NCI-H526 treated with DMSO at 0.1 percent for 48 hours (cell line): ENCODE measurements around the gene PPM1L.

Experiments used
- DNase-seq: peaks from one replicate; lab custom pipeline; 2025; lab: John Stamatoyannopoulos, UW

Gene PPM1L

DNA sequence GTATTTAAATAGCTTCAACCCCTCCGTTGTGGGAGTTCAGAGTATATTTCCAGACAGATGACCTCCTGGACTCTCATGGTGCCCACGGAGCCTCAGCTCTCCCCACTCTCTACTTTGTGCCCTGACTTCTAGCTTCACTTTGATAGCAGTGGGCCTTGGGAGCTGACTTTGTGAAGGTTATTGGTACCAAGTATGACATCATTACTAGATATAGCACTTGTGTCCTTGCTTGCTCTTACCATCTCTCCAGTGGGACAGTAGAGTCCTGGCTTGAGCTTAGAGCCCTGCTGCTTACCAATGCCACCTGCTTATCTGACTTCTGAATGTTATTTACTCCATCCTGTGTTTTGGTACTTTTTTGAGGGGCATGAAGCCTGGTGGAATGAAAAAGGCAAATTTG, 53.4 kb downstream of the PPM1L start:
- no peak for DNase-seq

- peak; percentile 66 for DNase-seq
These were observed 54.6 kb downstream of the PPM1L start for GRCh38 chr3:160810362-160811236.

GRCh38 chr3:160811237-160811548, 55.2 kb downstream of the PPM1L start:
- DNase-seq = no peak

DNA sequence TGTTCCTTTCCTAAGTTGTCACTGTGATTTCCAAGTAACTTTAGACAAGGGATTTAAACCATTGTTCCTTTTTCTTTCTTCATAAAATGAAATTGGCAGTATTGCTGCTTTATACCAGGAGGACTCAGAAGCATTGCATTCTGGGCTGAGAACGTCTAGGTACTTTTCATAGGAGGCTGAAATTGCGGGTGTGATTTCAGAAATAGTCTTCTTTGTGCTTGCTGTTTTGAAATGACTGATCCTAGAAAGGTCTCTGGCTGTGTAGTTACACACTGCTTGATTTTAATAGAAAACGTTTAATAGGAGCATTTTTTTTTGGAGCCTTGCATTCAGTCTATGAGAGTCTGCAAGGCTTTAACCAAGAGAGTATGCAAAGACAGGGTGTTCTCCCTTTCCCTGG, 56.3 kb downstream of the PPM1L start:
- no peak for DNase-seq

DNA sequence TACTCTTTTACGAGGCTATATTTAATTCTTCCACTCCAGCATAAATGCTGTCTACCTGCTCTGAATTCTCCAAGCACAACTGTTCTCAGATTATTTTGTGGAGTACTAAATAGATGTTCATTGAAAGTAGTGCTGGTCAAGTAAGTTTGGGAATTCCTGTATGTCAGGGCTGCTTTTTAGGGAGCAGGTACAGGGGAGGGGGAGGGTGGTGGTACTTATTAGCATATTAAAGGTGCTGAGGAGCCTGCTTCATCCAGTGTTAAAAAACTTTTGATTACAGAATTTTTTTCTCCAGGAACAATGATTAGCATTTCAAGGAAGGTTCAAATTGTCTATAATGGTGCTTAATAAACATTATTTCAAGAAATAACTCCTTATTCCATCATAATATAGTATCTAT, 59.2 kb downstream of the PPM1L start:
- no peak for DNase-seq

DNA sequence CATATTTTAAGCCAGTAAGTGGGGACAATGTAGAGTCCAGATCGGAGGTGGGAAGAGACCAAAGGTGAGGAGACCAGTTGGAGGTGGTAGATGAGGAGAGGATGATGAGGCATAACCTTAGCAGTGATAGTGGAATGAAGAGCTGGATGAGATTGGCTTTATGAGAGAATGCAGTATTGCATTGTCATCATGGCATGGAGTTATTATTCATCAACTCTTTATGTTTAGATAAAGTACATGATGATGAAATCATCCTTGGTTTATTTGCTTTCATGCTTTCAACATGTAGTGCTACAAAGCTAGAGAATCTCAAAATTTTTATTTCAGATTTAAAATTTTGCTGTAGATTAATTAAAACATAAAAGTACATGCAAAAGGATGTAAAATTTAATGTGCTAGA, 64.0 kb downstream of the PPM1L start:
- no peak for DNase-seq

DNA sequence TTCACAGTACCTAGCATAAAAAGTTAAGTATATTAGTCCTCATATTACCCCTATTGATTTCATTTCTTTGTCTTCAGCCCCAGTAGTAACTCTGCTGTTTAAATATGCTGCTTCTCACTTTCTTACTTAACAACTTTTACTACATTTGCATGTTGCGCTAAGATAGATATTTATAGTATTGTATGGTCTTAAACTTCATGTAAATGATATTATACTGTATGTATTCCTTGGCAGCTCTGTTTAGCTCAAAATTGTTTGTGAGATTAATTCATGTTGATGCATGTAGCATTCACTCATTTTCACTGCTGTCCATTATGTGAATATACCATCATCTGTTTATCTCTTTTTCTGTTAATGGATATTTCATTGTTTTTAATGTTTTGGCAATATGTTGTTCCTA, 64.4 kb downstream of the PPM1L start:
- DNase-seq = no peak

DNA sequence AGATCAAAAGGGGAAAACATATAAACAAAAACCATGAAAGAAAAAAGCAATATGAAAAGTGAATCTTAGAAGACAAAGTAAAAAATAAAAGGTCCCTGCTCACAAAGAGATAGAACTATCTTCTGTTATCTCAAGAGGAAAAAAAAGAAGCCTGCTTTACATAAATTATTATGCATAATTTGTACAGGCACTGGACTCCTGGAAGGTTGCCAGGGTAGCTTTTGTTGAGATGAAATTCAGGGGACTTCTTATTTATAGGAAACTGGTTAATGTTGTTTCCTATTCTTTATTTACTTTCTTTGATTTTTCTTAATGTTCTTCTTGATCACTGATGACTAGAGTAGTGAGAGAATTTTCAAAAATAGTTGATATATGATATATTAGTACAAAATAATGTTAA, 66.9 kb downstream of the PPM1L start:
- peak; percentile 88 for DNase-seq

GRCh38 chr3:160825311-160825800, 69.3 kb downstream of the PPM1L start:
- DNase-seq = no peak

- DNase-seq = no peak
These were observed 70.4 kb downstream of the PPM1L start for GRCh38 chr3:160826408-160826807.

DNA sequence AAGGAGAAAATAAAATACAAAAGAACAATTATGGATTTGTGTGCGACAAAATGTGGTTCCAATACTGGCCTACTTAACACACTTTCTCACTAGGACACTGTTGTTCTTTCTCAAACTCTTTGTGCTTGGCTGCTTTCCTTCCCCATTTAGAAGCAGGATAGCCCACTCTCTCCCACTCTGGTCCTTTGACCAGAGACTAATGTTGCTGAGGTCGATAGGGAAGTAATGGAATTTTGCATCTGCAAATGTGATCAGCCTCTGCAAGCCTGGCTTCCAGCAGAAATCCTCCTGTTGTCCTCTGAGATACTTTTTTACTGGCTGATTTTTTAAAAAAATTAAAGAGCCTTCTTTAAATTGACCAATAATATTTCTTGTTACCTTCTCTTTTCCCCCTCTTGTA, 71.0 kb downstream of the PPM1L start:
- no peak for DNase-seq

DNA sequence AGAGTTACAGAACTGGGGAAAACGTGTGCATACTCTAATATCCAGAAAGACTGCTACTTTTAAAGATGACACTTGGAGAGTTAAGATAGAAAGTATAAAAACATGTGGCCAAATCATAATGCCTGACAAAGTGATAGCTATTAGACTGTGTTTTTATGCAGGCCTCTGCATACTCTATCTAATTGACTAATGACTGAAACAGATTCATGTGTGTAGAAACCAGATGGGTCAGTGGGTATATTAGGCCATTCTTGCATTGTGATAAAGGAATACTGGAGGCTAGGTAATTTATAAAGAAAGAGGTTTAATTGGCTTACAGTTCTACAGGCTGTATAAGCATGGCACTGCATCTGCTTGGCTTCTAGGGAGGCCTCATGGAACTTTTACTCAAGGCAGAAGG, 71.5 kb downstream of the PPM1L start:
- DNase-seq = no peak

DNA sequence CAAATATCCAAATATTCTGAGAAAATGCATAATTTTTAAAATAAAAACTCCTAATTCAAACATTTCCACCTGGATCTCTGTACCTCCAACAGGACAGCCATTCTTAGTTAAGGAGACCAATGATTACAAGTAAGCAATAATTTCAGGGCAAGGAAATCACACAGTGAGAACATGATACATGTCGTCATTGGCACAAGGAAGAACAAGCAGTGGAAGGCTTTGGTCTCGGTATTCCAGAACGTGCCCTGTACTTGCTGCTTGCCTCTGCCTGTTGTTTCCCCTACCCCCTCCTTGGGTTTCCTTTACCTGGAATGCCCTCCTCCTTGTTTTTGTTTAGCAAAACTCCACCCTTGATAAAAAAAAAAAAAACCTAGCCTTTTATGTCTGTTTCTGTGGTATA, 72.8 kb downstream of the PPM1L start:
- DNase-seq = no peak

DNA sequence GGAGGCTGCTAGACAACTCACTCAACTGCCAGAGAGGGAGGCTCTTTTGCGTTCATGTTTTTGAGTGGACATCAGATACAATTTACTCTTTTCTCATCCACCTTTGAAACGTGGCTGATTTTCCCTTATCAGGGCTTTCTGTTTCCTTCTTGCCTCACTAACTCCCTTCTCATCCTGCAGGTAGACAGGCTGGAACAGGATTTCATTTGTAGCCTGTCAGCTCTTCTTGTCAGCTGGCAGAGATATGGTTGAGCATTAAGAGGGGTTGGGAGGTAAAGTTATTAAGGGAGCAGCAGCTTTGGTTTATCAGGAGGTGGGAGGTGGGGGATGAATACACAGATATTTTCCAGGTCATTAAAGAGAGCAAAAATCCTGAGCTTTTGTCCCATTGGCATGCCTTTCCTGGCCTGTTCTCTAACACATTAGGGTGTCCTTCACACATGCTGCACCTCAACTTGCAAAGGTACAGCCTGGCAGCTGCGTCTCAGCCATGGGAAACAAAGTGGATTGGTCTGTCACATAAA, 73.5 kb downstream of the PPM1L start:
- no peak for DNase-seq

DNA sequence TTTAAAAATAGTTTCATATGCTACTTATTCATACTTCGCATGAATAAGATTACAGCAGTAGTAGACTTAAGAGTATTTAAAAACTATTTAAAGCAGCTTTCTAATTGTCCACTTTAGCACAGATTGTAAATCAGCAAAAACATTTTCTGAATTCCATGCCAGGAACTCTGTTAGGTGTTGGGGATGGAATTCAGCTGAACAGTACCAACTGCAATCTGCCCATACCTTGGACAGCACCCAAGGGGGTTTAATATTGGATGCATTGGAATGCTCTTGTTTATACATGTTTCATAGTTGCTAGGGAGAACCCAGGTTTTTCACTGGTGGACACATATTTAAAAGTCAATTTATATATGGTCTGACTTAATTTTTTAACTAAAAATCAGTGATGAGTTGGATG, 74.8 kb downstream of the PPM1L start:
- DNase-seq = no peak

- no peak for DNase-seq
These were observed 75.4 kb downstream of the PPM1L start for GRCh38 chr3:160831401-160831800.

GRCh38 chr3:160837394-160837980, 81.5 kb downstream of the PPM1L start:
- no peak for DNase-seq

DNA sequence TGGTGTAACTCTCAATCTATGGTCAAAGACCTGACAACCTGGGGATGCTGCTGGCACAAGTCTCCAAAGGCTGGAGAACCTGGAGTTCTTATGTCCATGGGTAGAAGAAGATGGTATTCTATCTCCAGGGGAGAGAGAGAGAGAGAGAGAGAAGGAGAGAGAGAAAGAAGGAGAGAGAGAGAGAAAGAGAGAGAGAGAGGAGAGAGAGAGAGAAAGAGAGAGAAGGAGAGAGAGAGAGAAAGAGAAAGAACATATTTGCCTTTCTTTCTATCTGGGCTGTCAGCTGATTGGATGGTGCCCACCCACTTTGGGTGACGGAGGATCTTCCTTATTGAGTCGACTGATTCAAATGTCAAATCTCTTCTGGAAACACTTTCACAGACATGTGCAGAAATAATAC, 84.6 kb downstream of the PPM1L start:
- DNase-seq = no peak

GRCh38 chr3:160841455-160841854, 85.4 kb downstream of the PPM1L start:
- no peak for DNase-seq

DNA sequence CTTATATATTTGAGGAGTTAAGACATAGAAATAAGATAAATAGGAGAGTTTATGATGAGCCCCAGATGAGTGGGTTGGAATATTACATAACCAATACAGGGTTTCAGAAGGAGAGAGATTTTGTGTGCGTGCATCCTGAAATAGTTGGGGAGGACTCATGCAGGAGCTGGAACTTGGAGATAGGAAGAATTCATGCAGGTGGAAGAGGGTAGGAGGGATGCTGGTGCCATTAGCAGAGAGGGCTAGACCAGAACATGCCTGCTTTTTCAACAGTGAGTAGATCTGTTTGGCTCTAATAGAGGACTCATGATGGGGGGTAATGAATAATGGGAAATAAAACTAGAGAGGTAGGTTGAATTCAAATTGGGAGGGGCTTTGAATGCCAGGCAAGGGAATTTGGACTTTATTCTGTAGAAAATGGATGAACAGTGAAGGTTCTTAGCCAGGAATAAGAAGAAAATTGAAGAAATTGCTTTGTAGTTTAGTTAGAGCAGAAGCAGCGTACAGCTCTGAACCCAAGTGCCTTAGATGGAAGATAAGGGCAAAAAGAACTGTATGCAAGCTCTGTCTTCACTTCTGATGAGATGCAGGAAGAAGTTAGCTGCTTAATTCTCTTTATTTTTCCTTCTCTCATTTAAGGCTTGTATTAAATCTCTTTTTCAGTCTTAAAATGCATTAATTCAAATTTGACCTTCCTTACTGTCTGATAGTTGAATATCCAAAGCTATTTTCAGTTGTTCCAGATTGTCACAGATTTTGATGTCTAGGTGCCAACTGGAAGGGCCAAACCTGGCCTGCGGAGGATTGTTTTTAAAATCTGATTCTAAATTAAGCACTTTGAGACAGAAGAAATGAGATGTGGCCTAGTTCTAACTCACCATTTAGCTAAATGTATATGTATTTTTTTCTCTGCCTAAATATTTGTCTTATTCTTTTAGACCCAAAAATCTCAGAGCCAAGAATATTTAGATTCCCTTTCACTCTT, 86.3 kb downstream of the PPM1L start:
- no peak for DNase-seq

- DNase-seq = no peak
These were observed 95.7 kb downstream of the PPM1L start for GRCh38 chr3:160851629-160852210.

- no peak for DNase-seq
These were observed 96.8 kb downstream of the PPM1L start for GRCh38 chr3:160852856-160853255.
